ENCODE data around the gene KCND2.
A peak's percentile ranks its signal among the peaks of the same experiment; 100 is the strongest.
"Not testable (repeated sequence)": the region's sequence is repeated elsewhere in the genome, so short reads cannot be mapped to it uniquely, and the experiment has no call there.

The KCND2 gene

DNA sequence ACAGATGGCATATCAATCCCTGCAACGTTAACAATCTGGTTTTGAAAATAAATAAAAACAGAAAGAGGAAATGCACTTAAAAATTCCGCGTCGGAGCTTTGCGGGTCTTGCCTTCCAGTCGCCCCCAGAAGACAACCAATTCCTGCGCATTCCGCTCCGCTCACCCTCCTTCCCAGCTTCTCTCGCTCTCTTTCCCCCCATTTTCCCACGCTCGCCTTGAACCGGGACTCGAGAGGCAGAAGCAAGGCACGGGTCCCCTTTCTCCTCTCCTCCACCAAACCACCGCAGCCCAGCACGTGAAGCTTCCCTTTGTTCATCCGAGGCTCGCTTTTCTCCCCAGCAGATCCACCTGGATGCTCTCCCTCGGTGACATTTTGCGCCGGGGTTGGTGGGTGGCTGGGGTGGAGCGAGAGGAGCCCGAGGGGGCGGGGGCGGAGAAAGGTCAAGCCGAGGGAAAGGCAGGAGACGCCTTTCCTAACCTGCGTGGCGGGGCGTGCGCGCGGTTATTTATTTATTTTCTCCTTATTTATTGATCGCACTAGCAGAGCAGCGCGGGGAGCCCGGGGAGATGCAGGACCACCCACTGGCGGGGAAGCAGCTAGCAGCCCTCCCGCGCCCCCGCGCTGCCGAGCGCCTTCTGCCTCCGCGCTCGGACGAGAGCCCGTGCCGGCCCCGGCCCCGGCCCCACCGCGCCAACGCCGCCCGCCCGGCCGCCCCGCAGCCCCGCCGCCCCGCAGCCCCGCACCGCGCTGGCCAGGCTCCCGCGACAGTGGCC lies at the start of gene KCND2:
Gene KCND2, plus strand, starts transcription at position 475 of the 775 bp plus-strand sequence.
- Histone ChIP-seq H3K4me2 (peak within 1 kb of the TSS; percentile 11; the same call in 1 of the 2 replicates), H3K9me3 (peaks cover 29% of the 10 kb centered on the region), H3K27ac (no peak within 1 kb of the TSS), H3K36me3 (no peaks in the 10 kb centered on the region), H3K4me3 (no peak within 1 kb of the TSS), H3K27me3 (peaks cover 10% of the 10 kb centered on the region; the same call in 1 of the 2 replicates), H4K20me1 (no peaks in the 10 kb centered on the region), H3K4me1 (no peaks in the 10 kb centered on the region), H3K9ac (no peak within 1 kb of the TSS)
- TF ChIP-seq Cebpa-rat (IDR thresholded peaks at IDR 0.05): no peak

- Histone ChIP-seq H3K36me3 (no peaks in the 10 kb centered on the region), H3K4me1 (no peaks in the 10 kb centered on the region), H3K27me3 (no peaks in the 10 kb centered on the region), H3K4me2 (no peak overlapping the region), H3K4me3 (no peak overlapping the region), H3K9ac (no peak overlapping the region), H3K9me3 (no peaks in the 10 kb centered on the region), H4K20me1 (no peaks in the 10 kb centered on the region), H3K27ac (no peak overlapping the region)
- no peak for TF ChIP-seq Cebpa-rat (IDR thresholded peaks at IDR 0.05)
Observed at GRCh38 chr7:120226188-120226587, 46.8 kb upstream of the KCND2 start.

DNA sequence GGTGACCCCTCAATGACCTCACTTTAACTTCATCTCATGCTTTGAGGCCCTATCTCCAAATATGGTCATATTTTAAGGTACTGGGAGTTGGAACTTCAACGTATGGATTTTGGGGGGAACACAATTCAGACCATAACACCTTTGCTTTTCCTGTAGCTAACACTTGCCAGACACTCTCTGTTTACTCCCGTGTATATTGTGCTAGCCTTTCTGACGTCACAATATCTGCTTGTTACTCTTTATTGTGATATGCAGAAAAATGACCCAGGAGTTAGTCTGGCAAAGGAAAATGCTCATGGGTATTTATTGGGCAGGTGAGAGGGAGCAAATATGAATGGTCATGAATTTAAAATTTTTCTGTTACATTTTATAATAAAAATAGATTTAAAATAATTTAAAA lies 45.7 kb upstream of the KCND2 start:
- Histone ChIP-seq H3K36me3 (no peaks in the 10 kb centered on the region), H3K9ac (no peak overlapping the region), H3K27me3 (no peaks in the 10 kb centered on the region), H3K4me1 (no peaks in the 10 kb centered on the region), H3K9me3 (no peaks in the 10 kb centered on the region), H4K20me1 (no peaks in the 10 kb centered on the region), H3K4me3 (no peak overlapping the region), H3K4me2 (no peak overlapping the region), H3K27ac (no peak overlapping the region)
- no peak for TF ChIP-seq Cebpa-rat (IDR thresholded peaks at IDR 0.05)

DNA sequence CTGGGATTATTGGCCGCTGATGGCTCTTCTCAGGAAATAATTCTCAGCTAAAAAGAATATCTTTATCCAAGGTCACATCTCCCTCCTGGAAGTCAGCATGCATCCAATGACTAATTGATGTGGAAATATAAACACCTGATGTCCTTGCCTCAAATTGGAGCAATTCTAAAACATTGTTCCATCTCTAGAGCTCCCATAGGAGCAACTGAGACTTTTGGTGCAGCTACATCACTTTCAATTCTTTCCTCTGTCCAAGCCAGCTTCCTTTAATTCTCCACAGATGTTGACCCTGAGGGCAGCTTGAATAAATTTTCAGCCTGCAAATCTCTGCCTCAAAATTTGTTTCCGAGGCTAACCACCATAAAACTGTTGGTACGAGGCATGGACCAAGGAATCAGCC lies 43.9 kb upstream of the KCND2 start:
- Histone ChIP-seq H3K36me3 (no peaks in the 10 kb centered on the region), H4K20me1 (no peaks in the 10 kb centered on the region), H3K9me3 (no peaks in the 10 kb centered on the region), H3K4me2 (no peak overlapping the region), H3K4me1 (no peaks in the 10 kb centered on the region), H3K9ac (no peak overlapping the region), H3K27ac (no peak overlapping the region), H3K4me3 (no peak overlapping the region), H3K27me3 (no peaks in the 10 kb centered on the region)
- TF ChIP-seq Cebpa-rat (IDR thresholded peaks at IDR 0.05): no peak

DNA sequence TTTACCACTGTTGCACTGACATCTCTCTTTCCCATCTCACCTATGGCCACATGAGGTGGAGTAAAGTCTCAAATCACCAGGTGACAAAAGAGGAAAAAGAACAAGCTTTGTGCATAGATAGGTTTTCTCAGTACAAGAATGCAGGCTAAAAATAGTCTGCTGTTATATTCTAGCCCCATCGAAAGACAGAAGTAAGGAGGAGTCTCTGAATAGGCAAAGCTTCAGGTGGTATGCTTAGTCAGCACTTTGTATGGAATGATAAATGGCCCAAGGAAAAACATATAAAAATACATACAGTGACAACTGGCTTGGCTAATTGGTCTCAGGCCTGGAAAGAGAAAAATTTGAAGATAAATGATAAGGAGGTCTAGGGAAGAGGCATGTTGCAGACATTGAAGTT lies 39.6 kb upstream of the KCND2 start:
- Histone ChIP-seq H3K9me3 (no peaks in the 10 kb centered on the region), H3K27ac (no peak overlapping the region), H3K9ac (no peak overlapping the region), H3K4me2 (no peak overlapping the region), H3K27me3 (no peaks in the 10 kb centered on the region), H4K20me1 (no peaks in the 10 kb centered on the region), H3K4me1 (no peaks in the 10 kb centered on the region), H3K36me3 (no peaks in the 10 kb centered on the region), H3K4me3 (no peak overlapping the region)
- TF ChIP-seq Cebpa-rat (IDR thresholded peaks at IDR 0.05): no peak

DNA sequence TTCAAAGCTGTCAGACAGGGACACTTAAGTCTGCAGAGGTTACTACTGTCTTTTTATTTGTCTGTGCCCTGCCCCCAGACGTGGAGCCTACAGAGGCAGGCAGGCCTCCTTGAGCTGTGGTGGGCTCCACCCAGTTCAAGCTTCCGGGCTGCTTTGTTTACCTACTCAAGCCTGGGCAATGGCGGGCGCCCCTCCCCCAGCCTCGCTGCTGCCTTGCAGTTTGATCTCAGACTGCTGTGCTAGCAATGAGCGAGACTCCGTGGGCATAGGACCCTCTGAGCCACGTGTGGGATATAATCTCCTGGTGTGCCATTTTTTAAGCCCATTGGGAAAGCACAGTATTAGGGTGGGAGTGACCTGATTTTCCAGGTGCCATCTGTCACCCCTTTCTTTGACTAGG lies 32.6 kb upstream of the KCND2 start:
- not testable (repeated sequence) for H3K4me2 ChIP-seq, H3K4me1 ChIP-seq, H3K9ac ChIP-seq, H3K27me3 ChIP-seq, H3K27ac ChIP-seq, H4K20me1 ChIP-seq, H3K9me3 ChIP-seq, H3K4me3 ChIP-seq, H3K36me3 ChIP-seq

- no peaks in the 10 kb centered on the region for H3K36me3 ChIP-seq
- no peak for TF ChIP-seq Cebpa-rat (IDR thresholded peaks at IDR 0.05)
- no peak overlapping the region for H3K4me2 ChIP-seq
- no peaks in the 10 kb centered on the region for H3K4me1 ChIP-seq
- no peak overlapping the region for H3K4me3 ChIP-seq
- no peak overlapping the region for H3K27ac ChIP-seq
- H3K9me3 ChIP-seq: no peaks in the 10 kb centered on the region
- no peak overlapping the region for H3K9ac ChIP-seq
- no peaks in the 10 kb centered on the region for H4K20me1 ChIP-seq
- no peaks in the 10 kb centered on the region for H3K27me3 ChIP-seq
Observed at GRCh38 chr7:120241973-120242372, 31.0 kb upstream of the KCND2 start.

- H3K4me3 ChIP-seq: no peak overlapping the region
- no peak for TF ChIP-seq Cebpa-rat (IDR thresholded peaks at IDR 0.05)
- no peaks in the 10 kb centered on the region for H3K27me3 ChIP-seq
- H3K36me3 ChIP-seq: no peaks in the 10 kb centered on the region
- no peak overlapping the region for H3K27ac ChIP-seq
- no peak overlapping the region for H3K4me2 ChIP-seq
- H3K9ac ChIP-seq: no peak overlapping the region
- H3K4me1 ChIP-seq: no peaks in the 10 kb centered on the region
- no peaks in the 10 kb centered on the region for H4K20me1 ChIP-seq
- H3K9me3 ChIP-seq: peaks cover 12% of the 10 kb centered on the region; the same call in 1 of the 2 replicates
Observed at GRCh38 chr7:120254845-120255244, 18.1 kb upstream of the KCND2 start.

- H4K20me1 ChIP-seq: no peaks in the 10 kb centered on the region
- H3K4me3 ChIP-seq: no peak overlapping the region
- H3K4me2 ChIP-seq: no peak overlapping the region
- TF ChIP-seq Cebpa-rat (IDR thresholded peaks at IDR 0.05): no peak
- no peaks in the 10 kb centered on the region for H3K27me3 ChIP-seq
- H3K9me3 ChIP-seq: peaks cover 12% of the 10 kb centered on the region; the same call in 1 of the 2 replicates
- no peak overlapping the region for H3K9ac ChIP-seq
- no peaks in the 10 kb centered on the region for H3K4me1 ChIP-seq
- no peak overlapping the region for H3K27ac ChIP-seq
- H3K36me3 ChIP-seq: no peaks in the 10 kb centered on the region
Observed at GRCh38 chr7:120256344-120257070, 16.5 kb upstream of the KCND2 start.

DNA sequence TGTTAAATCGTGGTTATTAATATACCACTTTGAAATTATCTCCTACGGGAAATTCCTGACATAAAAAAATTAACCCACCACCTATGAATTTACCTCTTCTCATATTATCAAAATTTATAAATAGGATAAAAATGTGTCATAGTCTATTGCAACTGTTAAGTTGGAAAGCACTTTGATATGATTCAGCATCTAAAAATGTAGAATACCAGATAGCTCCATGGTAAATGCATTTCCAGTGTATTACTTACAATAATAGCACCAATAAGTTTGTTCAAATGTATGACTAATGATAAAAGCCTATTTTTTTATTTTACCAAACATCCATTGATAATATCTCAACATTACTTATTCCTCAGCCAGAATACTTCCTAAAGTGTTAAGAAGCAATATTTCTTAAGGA lies 13.6 kb upstream of the KCND2 start:
- H3K4me3 ChIP-seq: no peak overlapping the region
- TF ChIP-seq Cebpa-rat (IDR thresholded peaks at IDR 0.05): no peak
- no peak overlapping the region for H3K9ac ChIP-seq
- H3K27me3 ChIP-seq: no peaks in the 10 kb centered on the region
- H3K4me1 ChIP-seq: no peaks in the 10 kb centered on the region
- no peak overlapping the region for H3K4me2 ChIP-seq
- no peaks in the 10 kb centered on the region for H4K20me1 ChIP-seq
- H3K36me3 ChIP-seq: no peaks in the 10 kb centered on the region
- no peak overlapping the region for H3K27ac ChIP-seq
- H3K9me3 ChIP-seq: peaks cover 12% of the 10 kb centered on the region; the same call in 1 of the 2 replicates
